SK-MEL-5 (cell line): ENCODE measurements around the gene SPATA7. TPM values are rescaled to one million over a fixed set of nuclear protein-coding genes. Genes with fewer than 3 reads are reported as not detected.

Source experiments
- DNase-seq: peaks from one replicate; pipeline ENCODE4 v3.0.0-alpha.2; 2016; ENCODE audit warnings: low read depth, low spot score
- in situ Hi-C: cut with HindIII; loops from 2 replicates; pipeline ENCODE4 v1.10.0; 2016; ENCODE audit warnings: low sequenced_read_pairs, high pct_unique_total_duplicates, low pct_unique_long_range_greater_than_20kb
- total RNA-seq: library from RNA; depleted of rRNA; stranded (reverse); fragments of >200 nt; shearing (Covaris generic); gene quantifications from 2 replicates; pipeline ENCODE4 v1.2.3, GENCODE V29; 2014; rRNA removed

The SPATA7 gene
- total RNA-seq, 1 experiment from 2014 or later, result 8.5 TPM

DNA sequence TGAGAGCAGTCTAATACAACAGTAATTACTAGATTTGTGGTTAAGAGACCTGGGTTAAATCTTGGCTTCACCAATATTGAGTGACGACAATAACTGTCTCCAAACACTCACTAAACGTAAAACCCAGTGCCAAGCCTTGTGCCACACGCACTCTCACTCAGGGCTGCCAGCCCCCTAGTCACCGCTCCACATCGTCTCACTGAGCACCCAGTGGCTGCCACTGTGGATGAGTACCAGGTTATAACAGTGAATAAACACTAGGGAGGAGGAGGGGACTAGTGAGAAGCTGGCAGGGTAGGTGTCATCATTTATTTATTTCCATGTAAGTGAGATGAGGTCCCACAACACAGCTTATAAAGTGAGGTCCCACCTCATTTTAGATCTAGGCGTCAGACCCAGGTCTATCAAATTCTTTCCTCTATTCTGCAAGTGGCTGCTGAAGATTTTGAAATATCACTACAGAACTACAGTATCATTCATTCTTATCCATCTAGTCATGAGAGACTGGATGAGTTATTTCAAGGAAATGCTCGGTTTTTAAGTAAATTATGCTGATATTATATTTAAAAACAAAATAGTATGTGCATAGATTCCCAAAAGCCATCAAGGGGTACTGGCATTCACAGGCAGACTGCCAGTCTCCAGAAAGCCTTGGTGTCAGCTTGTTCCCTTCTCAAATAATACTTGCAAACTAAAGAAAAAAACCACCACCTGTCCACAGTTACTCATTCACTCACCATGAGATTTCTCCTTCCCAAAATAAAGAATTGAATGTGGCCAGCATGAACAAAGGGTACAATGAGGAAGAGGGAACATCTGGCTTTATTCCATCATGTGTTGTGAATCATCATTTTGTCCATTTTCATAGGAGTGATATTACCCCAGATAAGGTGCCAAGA is 85.3 kb downstream of the SPATA7 start:
- DNase-seq, result no peak
- in situ Hi-C loops, result no loop called here

DNA sequence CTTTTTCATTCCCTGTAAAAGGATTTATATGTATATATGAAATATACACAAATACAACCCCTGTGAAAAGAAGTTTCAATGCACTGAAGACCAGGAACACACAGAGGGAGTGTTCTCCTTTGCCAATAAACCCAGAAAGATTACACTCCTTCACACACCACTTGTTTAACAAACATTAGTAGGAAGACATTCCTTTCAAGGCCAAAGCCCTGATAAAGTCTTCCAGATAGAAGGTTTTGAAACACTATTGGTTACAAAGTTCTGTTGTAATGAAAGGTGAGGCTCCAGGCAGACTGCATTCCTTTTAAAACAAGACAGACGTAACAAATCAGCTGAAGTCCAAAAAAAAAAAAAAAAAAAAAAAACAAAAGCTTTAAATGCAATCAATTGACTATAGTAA is 88.3 kb downstream of the SPATA7 start:
- in situ Hi-C loops, result no loop called here
- DNase-seq, result no peak

DNA sequence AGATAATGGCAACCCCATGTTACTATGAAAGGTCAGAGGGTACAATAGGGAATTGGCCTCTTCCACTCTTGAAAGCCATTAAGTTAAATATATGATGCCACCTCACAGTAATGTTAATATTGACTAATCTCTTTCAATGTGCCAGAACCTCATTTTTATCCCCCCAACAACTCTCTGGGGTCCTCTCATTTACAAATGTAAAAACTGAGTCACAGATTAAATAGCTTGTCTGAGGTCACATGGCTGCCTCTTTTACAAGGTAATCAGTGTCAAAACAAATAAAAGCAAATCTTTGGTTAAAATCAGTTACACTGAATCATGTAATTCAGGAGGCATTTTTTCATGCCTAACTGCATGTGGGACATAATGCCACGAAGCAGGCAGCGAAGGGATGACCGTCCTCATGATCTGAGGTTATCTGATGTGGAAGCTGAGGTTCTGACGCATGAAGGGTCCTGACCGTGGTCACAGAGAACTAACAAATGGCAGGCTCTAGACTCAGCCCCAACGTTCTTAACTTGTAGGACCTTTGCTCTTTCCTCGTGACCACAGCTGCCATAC is 90.8 kb downstream of the SPATA7 start:
- in situ Hi-C loops, result no loop called here
- no peak for DNase-seq

DNA sequence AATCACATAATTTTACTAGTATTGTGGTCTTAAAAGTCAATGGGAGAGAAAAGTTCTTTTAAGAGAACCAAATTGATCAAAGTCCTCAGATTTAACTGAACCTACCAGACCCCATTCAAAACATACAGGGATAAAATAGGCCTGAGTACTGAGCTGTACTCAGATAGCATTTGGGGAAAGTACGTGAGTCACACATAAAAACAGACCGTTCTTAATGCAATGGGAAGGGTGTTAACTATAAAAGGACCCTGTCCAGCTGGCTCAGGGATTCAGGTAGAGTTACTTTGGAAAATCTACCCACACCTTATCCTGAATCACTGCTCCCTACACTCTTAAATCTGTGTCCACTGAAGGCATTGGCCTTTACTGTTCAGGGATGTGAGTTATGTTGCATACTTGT is 91.4 kb downstream of the SPATA7 start:
- in situ Hi-C loops, result no loop called here
- DNase-seq, result no peak

DNA sequence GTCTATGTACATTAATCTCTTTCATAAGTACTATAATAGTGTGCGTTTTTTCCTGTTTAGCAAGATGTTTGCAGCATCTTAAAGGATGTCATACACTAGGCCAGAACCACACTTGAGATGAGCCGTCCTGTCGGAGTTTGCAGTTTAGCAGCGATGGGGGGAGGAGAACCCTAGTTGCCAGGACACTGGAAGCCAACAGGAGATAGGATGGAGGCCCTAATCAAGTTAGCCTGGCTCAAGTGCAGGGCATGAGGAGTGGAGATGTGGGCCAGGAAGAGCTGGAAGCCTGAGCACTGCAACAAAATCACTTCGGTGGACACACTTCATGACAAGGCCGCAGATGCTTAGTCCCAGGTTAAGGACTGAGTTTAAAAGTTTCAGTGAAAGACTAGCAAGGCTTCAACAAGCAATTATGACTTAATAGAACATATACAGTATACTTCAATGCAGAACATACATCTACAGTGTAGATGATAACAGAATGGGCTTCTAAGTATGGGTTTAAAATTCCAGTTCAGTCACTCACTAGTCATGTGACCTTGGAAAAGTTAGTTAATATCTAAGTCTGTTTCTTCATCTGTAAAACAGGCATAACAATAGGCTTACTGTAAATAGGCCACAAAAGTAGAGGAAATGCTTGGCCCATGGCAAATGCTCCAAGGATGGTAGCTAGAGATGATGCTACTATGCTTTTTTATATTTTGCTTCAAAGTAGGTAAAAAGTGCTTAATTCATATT is 92.2 kb downstream of the SPATA7 start:
- in situ Hi-C loops, result no loop called here
- no peak for DNase-seq

- DNase-seq, result no peak
- in situ Hi-C loops, result no loop called here
Observed at GRCh38 chr14:88478931-88479330, 93.5 kb downstream of the SPATA7 start.

- DNase-seq, result no peak
- in situ Hi-C loops, result no loop called here
Observed at GRCh38 chr14:88479574-88479987, 94.1 kb downstream of the SPATA7 start.

- in situ Hi-C loops, result no loop called here
- no peak for DNase-seq
Observed at GRCh38 chr14:88481059-88481458, 95.6 kb downstream of the SPATA7 start.

- DNase-seq, result no peak
- in situ Hi-C loops, result no loop called here
Observed at GRCh38 chr14:88481794-88482193, 96.3 kb downstream of the SPATA7 start.

DNA sequence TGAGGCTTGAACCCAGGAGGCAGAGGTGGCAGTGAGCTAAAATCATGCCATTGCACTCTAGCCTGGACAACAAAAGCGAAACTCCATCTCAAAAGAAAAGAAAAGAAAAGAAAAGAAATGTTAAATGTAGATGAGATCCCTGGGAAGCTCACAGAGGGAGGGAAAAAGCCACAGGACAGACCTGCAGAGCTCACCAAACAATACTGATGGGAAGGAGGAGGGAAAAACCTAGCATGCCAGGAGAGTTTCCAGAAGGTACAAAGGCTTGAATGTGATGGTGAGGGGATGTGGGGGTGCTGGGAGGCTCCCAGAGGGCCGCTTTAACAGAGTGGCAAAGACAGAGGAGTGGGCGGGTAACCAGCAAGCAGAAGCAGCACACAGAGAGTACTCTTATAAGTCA is 97.1 kb downstream of the SPATA7 start:
- DNase-seq, result no peak
- in situ Hi-C loops, result no loop called here

Other genes starting within 250 kb of the SPATA7 start
- gene KCNK10, start 62.4 kb upstream of the SPATA7 start, total RNA-seq, result 0.69 and 1.9 TPM in 2 replicates
- 2.4 and 2.7 TPM in 2 replicates for gene PTPN21, start 169.3 kb downstream of the SPATA7 start, total RNA-seq
- 66.1 and 67.3 TPM in 2 replicates for gene ZC3H14, start 177.4 kb downstream of the SPATA7 start, total RNA-seq